Activated CD4-positive, alpha-beta T cell treated with anti-CD3 and anti-CD28 coated beads for 36 hours (primary cell): ENCODE results near the gene EXOC6B. TPM values are rescaled to one million over a fixed set of nuclear protein-coding genes. Genes with fewer than 3 reads are reported as not detected.

Experiments
- ATAC-seq: fragments of 200-7000 bp; cut with Tn5 transposase; one replicate; pipeline ENCODE4 v1.10.0; 2021; ENCODE audit warnings: mild to moderate bottlenecking, moderate library complexity
- CTCF ChIA-PET: fragments of 350-600 bp; sonication (Branson Sonifier 250); formaldehyde crosslinking; loops from one replicate; lab custom pipeline; 2021; ENCODE audit warnings: antibody characterized with exemption; lab: Charles Lee
- POLR2A ChIA-PET: fragments of 350-600 bp; sonication (Branson Sonifier 250); formaldehyde crosslinking; loops from one replicate; lab custom pipeline; 2021; ENCODE audit warnings: antibody characterized with exemption, inconsistent platforms; lab: Charles Lee
- DNase-seq: peaks from one replicate; pipeline ENCODE4 v3.0.0-alpha.2; 2020
- H3K27ac Mint-ChIP-seq: one replicate; pipeline ENCODE4 v1.8.0; 2021; ENCODE audit warnings: mixed read lengths
- H3K27me3 Mint-ChIP-seq: one replicate; pipeline ENCODE4 v1.8.0; 2021; ENCODE audit warnings: mixed read lengths
- H3K36me3 Mint-ChIP-seq: one replicate; pipeline ENCODE4 v1.8.0; 2021; ENCODE audit warnings: low read depth, mixed read lengths
- H3K4me1 Mint-ChIP-seq: one replicate; pipeline ENCODE4 v1.8.0; 2021; ENCODE audit warnings: mixed read lengths
- H3K4me3 Mint-ChIP-seq: one replicate; pipeline ENCODE4 v1.8.0; 2021; ENCODE audit warnings: mild to moderate bottlenecking, moderate library complexity, mixed read lengths
- H3K9me3 Mint-ChIP-seq: one replicate; pipeline ENCODE4 v1.8.0; 2021; ENCODE audit warnings: low read depth, mixed read lengths
- intact Hi-C, 2 experiments: fragments of 100-400 bp; cut with DNase I in 1 of 2; cut with micrococcal nuclease in 1 of 2; formaldehyde crosslinking; loops; one replicate each; pipeline versions ENCODE4 v1.14.2 to v1.15.1; 2022 to 2024; cut with DNase I, micrococcal nuclease
- total RNA-seq, 2 experiments: library from RNA; stranded (reverse); gene quantifications; one replicate each; pipeline ENCODE4 v1.2.3, GENCODE V29; 2021

The EXOC6B gene
- total RNA-seq, 2 experiments from 2014 or later = 7.0 to 9.0 TPM

- Mint-ChIP-seq H3K27me3 (peaks cover 44% of the 10 kb centered on the region), H3K27ac (no peak overlapping the region), H3K36me3 (no peaks in the 10 kb centered on the region), H3K4me1 (peaks cover 8% of the 10 kb centered on the region), H3K9me3 (no peaks in the 10 kb centered on the region), H3K4me3 (no peak overlapping the region)
- ATAC-seq = no peak
- POLR2A ChIA-PET = no interaction called here
- intact Hi-C loops = no loop called here
- no peak for DNase-seq
- CTCF ChIA-PET = interaction anchor here (0.7 kb wide), 1 partner anchor 605 kb away, joined by 3 read pairs; no protein-coding TSS in a partner anchor
These were observed 671.4 kb downstream of the EXOC6B start for GRCh38 chr2:72154386-72154975.

DNA sequence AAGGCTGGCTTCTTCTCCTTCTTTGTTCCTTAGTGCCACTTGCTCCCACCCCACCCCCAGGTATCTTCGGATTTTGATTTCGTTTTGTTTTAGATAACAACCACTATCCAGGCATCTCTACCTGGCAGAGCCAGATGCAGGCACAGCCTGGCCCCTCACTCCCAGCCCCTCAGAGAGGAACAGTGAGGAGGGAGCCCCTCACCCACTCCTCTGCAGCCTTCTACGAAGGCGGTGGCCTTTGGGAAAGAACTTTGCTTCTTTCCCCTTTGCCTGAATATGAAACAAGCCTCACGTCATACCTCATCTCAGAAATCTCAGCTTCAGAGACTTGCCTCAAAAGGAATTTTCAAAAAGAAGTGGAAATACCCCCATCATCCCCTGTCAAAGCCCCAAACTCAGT, 671.9 kb downstream of the EXOC6B start:
- no peak overlapping the region for H3K4me3 Mint-ChIP-seq
- intact Hi-C loops = no loop called here
- H3K27ac Mint-ChIP-seq = no peak overlapping the region
- H3K27me3 Mint-ChIP-seq = peaks cover 47% of the 10 kb centered on the region
- no peak for ATAC-seq
- ChIA-PET CTCF (interaction anchor here (0.6 kb wide), 1 partner anchor 33 kb away, joined by 3 read pairs; no protein-coding TSS in a partner anchor), POLR2A (no interaction called here)
- H3K9me3 Mint-ChIP-seq = no peaks in the 10 kb centered on the region
- no peak for DNase-seq
- H3K36me3 Mint-ChIP-seq = no peaks in the 10 kb centered on the region
- peaks cover 14% of the 10 kb centered on the region for H3K4me1 Mint-ChIP-seq

DNA sequence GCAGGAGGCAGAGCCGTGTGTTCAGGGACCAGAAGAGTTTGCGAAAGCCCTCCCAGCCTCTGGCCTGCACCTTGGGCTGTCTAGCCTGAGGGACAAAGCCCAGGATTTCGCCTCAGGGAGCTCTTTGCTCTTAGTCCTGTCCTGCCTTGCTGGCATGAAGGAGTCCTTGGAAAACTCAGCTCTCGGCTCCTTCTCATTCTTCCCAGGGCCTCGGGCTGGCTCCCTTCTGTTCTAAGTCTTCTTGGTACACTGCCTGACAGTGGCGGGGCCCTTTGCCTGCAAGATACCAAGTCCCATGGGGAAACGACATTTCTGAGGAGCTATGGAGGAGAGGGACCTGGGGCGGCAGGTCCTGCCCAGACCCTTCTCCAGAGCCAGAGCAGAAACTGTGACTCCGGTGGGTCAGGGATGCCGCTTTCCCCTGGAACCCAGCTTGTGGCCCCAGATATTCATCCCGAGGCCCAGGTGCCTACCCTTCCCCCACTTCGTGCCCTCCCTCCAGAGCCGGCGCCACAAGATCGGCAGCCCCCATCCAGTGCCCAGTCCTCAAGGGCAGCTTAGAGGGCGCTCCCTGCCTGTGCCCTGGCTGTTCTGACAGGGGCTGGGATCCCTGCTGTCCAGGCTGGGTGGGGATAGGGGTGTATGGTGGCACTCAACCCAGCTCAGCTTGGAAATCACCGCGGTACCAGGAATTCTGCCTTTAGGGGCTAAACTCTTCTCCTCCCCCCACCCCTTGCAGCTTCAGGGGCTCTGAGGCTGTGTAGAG, 672.6 kb downstream of the EXOC6B start:
- no peak overlapping the region for H3K27ac Mint-ChIP-seq
- no peaks in the 10 kb centered on the region for H3K9me3 Mint-ChIP-seq
- H3K4me3 Mint-ChIP-seq = no peak overlapping the region
- ChIA-PET POLR2A (no interaction called here), CTCF (interaction anchor here (0.5 to 4.0 kb wide), 4 partner anchors 34 to 508 kb away, joined by 3 to 41 read pairs (median 4); no protein-coding TSS in a partner anchor)
- H3K27me3 Mint-ChIP-seq = peaks cover 50% of the 10 kb centered on the region
- no peak for ATAC-seq
- no peak for DNase-seq
- peaks cover 16% of the 10 kb centered on the region for H3K4me1 Mint-ChIP-seq
- no peaks in the 10 kb centered on the region for H3K36me3 Mint-ChIP-seq
- intact Hi-C loops = no loop called here

- DNase-seq = no peak
- H3K27ac Mint-ChIP-seq = no peak overlapping the region
- ATAC-seq = no peak
- intact Hi-C loops = loop anchor here (1.0 to 2.0 kb wide), 5 partner anchors 227 to 621 kb away; no protein-coding TSS in a partner anchor
- ChIA-PET POLR2A (no interaction called here), CTCF (interaction anchor here (0.8 to 4.0 kb wide), 13 partner anchors 7 to 599 kb away, joined by 3 to 41 read pairs (median 4); no protein-coding TSS in a partner anchor)
- peaks cover 57% of the 10 kb centered on the region for H3K27me3 Mint-ChIP-seq
- H3K4me1 Mint-ChIP-seq = peaks cover 31% of the 10 kb centered on the region
- H3K4me3 Mint-ChIP-seq = no peak overlapping the region
- H3K9me3 Mint-ChIP-seq = no peaks in the 10 kb centered on the region
- no peaks in the 10 kb centered on the region for H3K36me3 Mint-ChIP-seq
These were observed 674.9 kb downstream of the EXOC6B start for GRCh38 chr2:72150861-72151356.

GRCh38 chr2:72150157-72150860, 675.5 kb downstream of the EXOC6B start:
- H3K4me3 Mint-ChIP-seq = peak overlapping the region; percentile 34
- no peaks in the 10 kb centered on the region for H3K36me3 Mint-ChIP-seq
- intact Hi-C loops = loop anchor here (1.0 to 2.0 kb wide), 5 partner anchors 226 to 620 kb away; no protein-coding TSS in a partner anchor
- peaks cover 36% of the 10 kb centered on the region for H3K4me1 Mint-ChIP-seq
- ATAC-seq (peak; percentile 80), DNase-seq (peak; percentile 81)
- H3K9me3 Mint-ChIP-seq = no peaks in the 10 kb centered on the region
- peaks cover 62% of the 10 kb centered on the region for H3K27me3 Mint-ChIP-seq
- CTCF ChIA-PET = interaction anchor here (0.6 to 4.0 kb wide), 18 partner anchors 8 to 604 kb away, joined by 3 to 41 read pairs (median 4); no protein-coding TSS in a partner anchor
- POLR2A ChIA-PET = interaction anchor here (0.5 kb wide), 1 partner anchor 595 kb away, joined by 4 read pairs; no protein-coding TSS in a partner anchor
- no peak overlapping the region for H3K27ac Mint-ChIP-seq

GRCh38 chr2:72149556-72150156, 676.2 kb downstream of the EXOC6B start:
- intact Hi-C loops = loop anchor here (1.0 to 10.0 kb wide), 12 partner anchors 225 to 1145 kb away; partner anchors contain the start of genes EGR4 (in 1 of the 2) and EMX1 (in 1 of the 2)
- peak; percentile 37 for DNase-seq
- H3K4me3 Mint-ChIP-seq = peak overlapping the region; percentile 34
- peak; percentile 30 for ATAC-seq
- peaks cover 36% of the 10 kb centered on the region for H3K4me1 Mint-ChIP-seq
- ChIA-PET CTCF (interaction anchor here (0.6 to 4.0 kb wide), 16 partner anchors 8 to 603 kb away, joined by 3 to 41 read pairs (median 4); no protein-coding TSS in a partner anchor), POLR2A (interaction anchor here (0.5 kb wide), 1 partner anchor 595 kb away, joined by 4 read pairs; no protein-coding TSS in a partner anchor)
- no peaks in the 10 kb centered on the region for H3K36me3 Mint-ChIP-seq
- no peaks in the 10 kb centered on the region for H3K9me3 Mint-ChIP-seq
- H3K27me3 Mint-ChIP-seq = peaks cover 61% of the 10 kb centered on the region
- no peak overlapping the region for H3K27ac Mint-ChIP-seq

DNA sequence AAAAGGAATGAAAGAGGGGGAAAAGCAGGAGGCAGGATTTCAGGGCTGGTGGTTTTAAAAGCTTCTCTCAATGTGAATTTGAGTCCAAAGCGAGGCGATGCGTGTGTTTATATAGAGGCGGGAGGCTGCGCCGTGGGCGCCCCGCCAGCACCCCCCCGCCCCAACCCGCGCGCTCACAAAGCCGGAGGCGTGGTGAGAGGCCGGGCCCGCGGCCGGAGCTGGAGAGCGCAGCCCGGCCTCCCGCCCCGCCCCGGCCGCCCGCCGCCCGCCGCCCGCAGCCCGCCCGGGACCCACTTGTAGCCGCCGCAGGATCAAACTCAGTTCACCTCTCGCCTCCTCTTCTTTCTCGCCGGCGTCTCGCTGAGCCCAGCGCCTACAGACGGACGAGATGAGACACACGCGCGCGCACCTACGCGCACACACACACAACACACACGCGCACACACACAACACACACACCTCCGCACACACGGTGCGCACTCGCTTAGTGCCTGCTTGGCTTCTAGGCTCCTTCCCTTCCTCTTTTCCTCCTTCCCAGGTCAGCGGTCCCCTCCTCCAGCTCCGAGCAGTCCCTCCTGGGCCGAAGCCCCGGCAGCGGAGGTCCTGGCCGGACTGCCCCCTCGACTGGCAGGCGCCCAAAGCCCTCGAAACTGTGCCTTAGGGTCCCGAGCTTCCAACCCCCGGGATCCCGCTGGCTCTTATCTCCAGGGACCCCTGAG, 676.8 kb downstream of the EXOC6B start:
- H3K4me3 Mint-ChIP-seq = peak overlapping the region; percentile 34
- POLR2A ChIA-PET = interaction anchor here (0.6 kb wide), 1 partner anchor 618 kb away, joined by 3 read pairs; no protein-coding TSS in a partner anchor
- CTCF ChIA-PET = interaction anchor here (1.1 kb wide), 1 partner anchor 34 kb away, joined by 3 read pairs; no protein-coding TSS in a partner anchor
- ATAC-seq (peak; percentile 31), DNase-seq (peak; percentile 62)
- no peaks in the 10 kb centered on the region for H3K36me3 Mint-ChIP-seq
- H3K4me1 Mint-ChIP-seq = peaks cover 38% of the 10 kb centered on the region
- H3K27ac Mint-ChIP-seq = no peak overlapping the region
- H3K27me3 Mint-ChIP-seq = peaks cover 61% of the 10 kb centered on the region
- intact Hi-C loops = loop anchor here (5.0 to 10.0 kb wide), 7 partner anchors 428 to 1146 kb away; partner anchors contain the start of genes EGR4 (in 1 of the 2) and EMX1 (in 1 of the 2)
- no peaks in the 10 kb centered on the region for H3K9me3 Mint-ChIP-seq

DNA sequence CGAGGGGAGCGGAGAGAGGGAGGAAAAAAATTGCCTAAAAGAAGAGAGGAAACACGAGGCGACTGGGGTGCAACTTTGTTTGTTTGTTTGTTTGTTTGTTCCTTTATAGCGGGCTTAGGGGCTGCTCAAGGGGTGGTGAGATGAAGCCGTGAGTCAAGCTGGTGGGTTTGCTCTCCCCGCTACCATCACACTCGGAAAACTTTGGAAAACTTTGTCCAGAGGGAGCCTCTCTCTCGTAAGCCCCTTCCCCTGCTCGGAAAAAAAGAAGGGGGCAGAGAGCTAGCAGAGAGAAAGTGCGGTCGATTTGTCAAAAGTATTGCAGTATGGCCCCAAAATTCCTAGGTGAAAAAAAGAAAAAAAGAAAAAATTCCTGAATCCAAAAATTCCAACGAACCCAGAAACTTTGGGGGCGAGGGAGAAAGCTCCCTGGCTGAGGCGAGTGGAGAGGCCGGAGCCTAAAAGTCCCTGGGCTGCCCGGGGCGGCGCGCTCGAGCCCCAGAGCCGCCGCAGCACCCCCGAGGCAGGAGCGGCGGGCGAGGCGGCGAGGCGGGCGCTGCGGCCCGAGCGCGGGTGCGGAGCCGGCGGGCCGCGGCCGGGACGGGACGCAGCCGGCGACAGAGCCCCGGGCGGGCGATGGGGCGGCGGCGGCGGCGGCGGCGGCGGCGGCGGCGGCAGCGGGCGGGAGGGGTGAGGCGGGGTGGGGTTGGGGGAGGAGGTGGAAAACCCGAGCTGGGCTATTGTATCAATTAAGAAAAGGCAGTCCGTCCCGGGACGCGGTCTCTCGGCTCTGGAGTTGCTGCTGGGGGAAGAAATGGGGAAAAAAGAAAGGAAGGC, 677.6 kb downstream of the EXOC6B start:
- Mint-ChIP-seq H3K4me1 (peaks cover 43% of the 10 kb centered on the region), H3K36me3 (no peaks in the 10 kb centered on the region), H3K4me3 (peak overlapping the region; percentile 57), H3K27me3 (peaks cover 65% of the 10 kb centered on the region), H3K9me3 (no peaks in the 10 kb centered on the region), H3K27ac (no peak overlapping the region)
- ChIA-PET CTCF (interaction anchor here (0.5 to 1.1 kb wide), 3 partner anchors 33 to 775 kb away, joined by 3 read pairs; no protein-coding TSS in a partner anchor), POLR2A (interaction anchor here (0.6 kb wide), 1 partner anchor 618 kb away, joined by 3 read pairs; no protein-coding TSS in a partner anchor)
- DNase-seq (no peak), ATAC-seq (no peak)
- intact Hi-C loops = loop anchor here (5.0 to 10.0 kb wide), 7 partner anchors 429 to 1147 kb away; partner anchors contain the start of genes EGR4 (in 1 of the 2) and EMX1 (in 1 of the 2)

DNA sequence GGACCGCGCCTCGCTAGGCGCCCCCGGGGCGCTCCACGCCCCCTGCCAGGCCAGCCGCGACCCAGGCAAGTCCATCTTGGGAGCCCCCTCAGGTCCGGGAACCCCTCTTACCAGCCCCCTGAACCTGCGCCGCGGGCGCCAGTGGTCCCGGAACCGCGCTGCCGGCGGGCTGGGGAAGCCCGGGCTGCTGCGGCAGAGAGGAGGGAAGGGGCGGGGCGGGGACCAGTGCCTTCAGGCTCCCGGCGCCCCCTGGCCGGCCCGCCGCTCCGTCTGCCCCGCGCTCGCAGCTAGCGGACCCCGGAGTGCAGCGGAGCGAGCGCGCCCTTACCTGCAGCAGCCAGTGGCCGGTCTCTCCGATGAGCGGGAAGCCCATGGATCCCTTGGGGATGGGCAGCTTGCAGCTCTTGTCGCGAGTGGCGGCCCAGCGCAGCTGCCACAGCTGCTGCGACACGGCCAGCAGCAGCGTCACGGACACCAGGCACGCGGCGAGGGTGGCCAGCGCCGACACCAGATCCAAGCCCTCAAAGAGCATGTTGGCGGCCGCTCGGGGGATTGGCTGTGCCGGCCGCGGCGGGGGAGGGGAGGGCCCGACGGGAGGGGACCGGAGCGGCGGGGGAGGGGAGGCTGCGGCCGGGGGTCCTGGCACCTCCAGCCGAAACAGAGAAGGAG, 678.4 kb downstream of the EXOC6B start, which contains the start of gene CYP26B1:
Gene CYP26B1 (minus strand): TSS at position 560 of the 669 bp plus-strand sequence. CDS start 28 bp downstream, at position 532.
- ChIA-PET POLR2A (no interaction called here), CTCF (interaction anchor here (0.7 to 1.1 kb wide), 2 partner anchors 32 to 776 kb away, joined by 3 read pairs; no protein-coding TSS in a partner anchor)
- Mint-ChIP-seq H3K4me1 (peaks cover 43% of the 10 kb centered on the region), H3K4me3 (peak within 1 kb of the TSS; percentile 57), H3K27me3 (peaks cover 63% of the 10 kb centered on the region), H3K36me3 (no peaks in the 10 kb centered on the region), H3K9me3 (no peaks in the 10 kb centered on the region), H3K27ac (no peak within 1 kb of the TSS)
- intact Hi-C loops = loop anchor here (5.0 to 10.0 kb wide), 7 partner anchors 430 to 1147 kb away; partner anchors contain the start of genes EGR4 (in 1 of the 2) and EMX1 (in 1 of the 2)
- no peak for ATAC-seq
- DNase-seq = no peak
